GM12878 (cell line): Measurements from ENCODE around the gene CSF3R. TPM values are rescaled to one million over a fixed set of nuclear protein-coding genes. Genes with fewer than 3 reads are reported as not detected.

Source experiments
- ATAC-seq: fragments of 200-7000 bp; cut with Tn5 transposase; 3 replicates; pipeline ENCODE4 v1.9.1; 2020; ENCODE audit warnings: mild to moderate bottlenecking, moderate library complexity
- BruUV-seq: library from RNA; stranded (reverse); fragments of 400-500 nt; replicated peaks from 2 replicates; lab custom pipeline; 2021; lab: Mats Ljungman, UMichigan
- CTCF ChIA-PET: fragments of 300-600 bp; sonication (Branson Sonifier 250); formaldehyde crosslinking; extraction: SDS; loops from one replicate; lab custom pipeline; 2021; ENCODE audit warnings: inconsistent platforms; lab: Yijun Ruan, JAX
- POLR2A ChIA-PET: fragments of 350-600 bp; formaldehyde crosslinking; extraction: SDS; loops from one replicate; lab custom pipeline; 2021; ENCODE audit warnings: inconsistent platforms; lab: Charles Lee
- RAD21 ChIA-PET: fragments of 300-600 bp; sonication (Branson Sonifier 250); formaldehyde crosslinking; loops from one replicate; lab custom pipeline; 2023; ENCODE audit warnings: antibody characterized with exemption; ENCODE audit not compliant: unreplicated experiment; lab: Charles Lee
- SMC1A ChIA-PET: fragments of 300-600 bp; sonication (Branson Sonifier 250); formaldehyde crosslinking; loops from one replicate; lab custom pipeline; 2023; ENCODE audit not compliant: unreplicated experiment, uncharacterized antibody; lab: Charles Lee
- DNase-seq: peaks from one replicate; pipeline ENCODE4 v3.0.0-alpha.2; 2011; ENCODE audit warnings: low read depth, low spot score
- FAIRE-seq: peaks from 3 replicates; lab custom pipeline; 2011; peaks lifted over from hg19 to GRCh38; lab: Jason Lieb, UNC
- H2AFZ ChIP-seq: 2 replicates; pipeline ENCODE4 v1.6.0; 2011; ENCODE audit warnings: low read depth, low read length, control low read depth; ENCODE audit not compliant: control insufficient read depth
- H3K27ac ChIP-seq: 2 replicates; pipeline ENCODE4 v1.5.1; 2011; ENCODE audit warnings: control low read depth; ENCODE audit not compliant: control insufficient read depth, insufficient read depth
- H3K27me3 ChIP-seq, 2 experiments: replicated peaks in 1 of 2; 2 replicates each; pipeline versions ENCODE4 v1.6.0 to v1.6.1; 2011; ENCODE audit warnings: low read length in 1 of 2; ENCODE audit not compliant: control insufficient read depth in 2 of 2, insufficient read depth in 2 of 2
- H3K36me3 ChIP-seq, 2 experiments: 2 replicates each; pipeline ENCODE4 v1.5.1; 2011; ENCODE audit warnings: low read length in 1 of 2; ENCODE audit not compliant: control insufficient read depth in 2 of 2, insufficient read depth in 2 of 2
- H3K4me1 ChIP-seq: 2 replicates; pipeline ENCODE4 v1.6.1; 2011; ENCODE audit warnings: mild to moderate bottlenecking, low read length, moderate library complexity, mixed read lengths; ENCODE audit not compliant: control insufficient read depth, insufficient read depth
- H3K4me2 ChIP-seq: 2 replicates; pipeline ENCODE4 v1.6.0; 2011; ENCODE audit warnings: control low read depth; ENCODE audit not compliant: control insufficient read depth, insufficient read depth
- H3K4me3 ChIP-seq: fragments of 200-600 bp; sonication (generic); 2 replicates; pipeline ENCODE4 v1.5.1; 2016
- H3K79me2 ChIP-seq: 2 replicates; pipeline ENCODE4 v1.6.0; 2011; ENCODE audit warnings: low read length; ENCODE audit not compliant: control insufficient read depth, insufficient read depth
- H3K9ac ChIP-seq: 2 replicates; pipeline ENCODE4 v1.8.0; 2011; ENCODE audit warnings: low read length, control low read depth, mixed read lengths; ENCODE audit not compliant: control insufficient read depth, insufficient read depth
- H3K9me3 ChIP-seq: replicated peaks from 3 replicates; pipeline ENCODE4 v1.5.1; 2011; ENCODE audit warnings: mild to moderate bottlenecking, low read length; ENCODE audit not compliant: control insufficient read depth, insufficient read depth
- H4K20me1 ChIP-seq: 2 replicates; pipeline ENCODE4 v1.6.0; 2011; ENCODE audit not compliant: control insufficient read depth, insufficient read depth
- CTCF ChIP-seq, 3 experiments: IDR thresholded peaks in 2 of 3; conservative IDR thresholded peaks in 1 of 3; 2 replicates each; pipeline ENCODE4 v1.5.1; 2011; ENCODE audit warnings: low read depth in 3 of 3, low read length in 3 of 3, mild to moderate bottlenecking in 3 of 3, control low read depth in 2 of 3, moderate library complexity in 2 of 3, inconsistent platforms in 1 of 3, mixed read lengths in 1 of 3; ENCODE audit not compliant: control insufficient read depth in 2 of 3, insufficient read depth in 1 of 3; ENCODE audit errors: extremely low read depth in 1 of 3
- POLR2AphosphoS5 ChIP-seq: IDR thresholded peaks from 2 replicates; pipeline ENCODE4 v1.6.1; 2011; ENCODE audit warnings: mild to moderate bottlenecking, low read length, inconsistent platforms
- RELB ChIP-seq: fragments of 450-650 bp; IDR thresholded peaks from 2 replicates; pipeline ENCODE4 v1.6.1; 2017; ENCODE audit warnings: low read depth, mild to moderate bottlenecking, moderate library complexity
- ZNF24 ChIP-seq: fragments of 450-650 bp; IDR thresholded peaks from 2 replicates; pipeline ENCODE4 v1.6.1; 2017; ENCODE audit warnings: antibody characterized with exemption, mild to moderate bottlenecking
- WGBS: methylation state at CpG from one replicate; pipeline ENCODE4 v1.1.6; 2016; ENCODE audit warnings: low lambda C conversion rate; ENCODE audit not compliant: insufficient replicate concordance, insufficient coverage; ENCODE audit errors: missing lambda C conversion rate; 5-methylcytosine and 5-hydroxymethylcytosine counted together
- in situ Hi-C: fragments of 300-500 bp; cut with MboI; formaldehyde crosslinking; loops from 9 replicates; pipeline ENCODE4 v1.14.3; 2018; ENCODE audit warnings: mixed read lengths
- intact Hi-C: fragments of 100-400 bp; cut with micrococcal nuclease; formaldehyde crosslinking; loops from one replicate; pipeline ENCODE4 v1.14.2; 2022; ENCODE audit not compliant: unreplicated experiment
- polyA plus RNA-seq, 11 experiments: library from polyadenylated mRNA; depleted of rRNA in 4 of 11; unstranded in 6 of 11; stranded (reverse) in 5 of 11; fragments of >200 nt; fragmentation: Nextera tagmentation in 4 of 11; fragmentation: Illumina TruSeq in 1 of 11; extraction: Ambion mirVana in 4 of 11; extraction: Trizol in 1 of 11; gene quantifications; 1 replicate in 1 of 11; 2 replicates in 10 of 11; pipeline versions ENCODE4 v1.2.1 to v1.2.3, GENCODE V29; 2011 to 2016; ENCODE audit warnings: inconsistent platforms in 2 of 11, missing spikeins in 2 of 11, low read depth in 1 of 11
- total RNA-seq, 4 experiments: library from RNA; depleted of rRNA in 3 of 4; stranded (reverse); fragments of >200 nt in 3 of 4; fragmentation: Illumina TruSeq in 1 of 4; extraction: Trizol in 1 of 4; gene quantifications; 2 replicates each; pipeline versions ENCODE4 v1.2.1 to v1.2.3, GENCODE V29; 2013 to 2021

The CSF3R gene
- total and polyA plus RNA-seq, 10 of the 15 experiments (the other 5 are each of a cell fraction or from before 2014, with no cell fraction given) = 0.13 TPM; not detected in 9

GRCh38 chr1:36523230-36523495, 40.5 kb upstream of the CSF3R start:
- Histone ChIP-seq H3K4me1 (no peaks in the 10 kb centered on the region), H3K27ac (no peak overlapping the region), H3K9ac (no peak overlapping the region)
- intact Hi-C loops = no loop called here
- no peak for FAIRE-seq
- BruUV-seq = no TSS peak
- no peak for TF ChIP-seq CTCF (IDR thresholded peaks at IDR 0.05 in 2 of 3, conservative IDR thresholded peaks at IDR 0.05 in 1 of 3; ENCODE audit: control insufficient read depth in 2 of 3, extremely low read depth in 1 of 3, insufficient read depth in 1 of 3, low read depth in 3 of 3, low read length in 3 of 3)
- TF ChIP-seq, all 136 proteins: peak for 0
- Histone ChIP-seq H3K79me2 (no peaks in the 10 kb centered on the region), H4K20me1 (no peaks in the 10 kb centered on the region), H3K4me3 (no peak overlapping the region), H3K36me3 (no peaks in the 10 kb centered on the region), H3K4me2 (no peak overlapping the region), H2AFZ (no peak overlapping the region), H3K9me3 (no peaks in the 10 kb centered on the region), H3K27me3 (no peaks in the 10 kb centered on the region)
- SMC1A ChIA-PET = no interaction called here
- in situ Hi-C loops = no loop called here
- WGBS = 28% methylated on average over 4 of the region's 4 CpGs
- ATAC-seq (no peak), DNase-seq (no peak)
- POLR2A ChIA-PET = no interaction called here
- CTCF ChIA-PET = no interaction called here
- RAD21 ChIA-PET = no interaction called here

- POLR2A ChIA-PET = no interaction called here
- Histone ChIP-seq H3K4me2 (no peak overlapping the region), H3K79me2 (no peaks in the 10 kb centered on the region), H3K36me3 (no peaks in the 10 kb centered on the region), H3K4me1 (no peaks in the 10 kb centered on the region), H3K4me3 (no peak overlapping the region), H3K27me3 (no peaks in the 10 kb centered on the region), H3K9ac (no peak overlapping the region), H3K27ac (no peak overlapping the region), H4K20me1 (no peaks in the 10 kb centered on the region), H2AFZ (no peak overlapping the region), H3K9me3 (no peaks in the 10 kb centered on the region)
- intact Hi-C loops (no loop called here), in situ Hi-C loops (no loop called here)
- no TSS peak for BruUV-seq
- RAD21 ChIA-PET = no interaction called here
- FAIRE-seq (no peak), DNase-seq (no peak), ATAC-seq (no peak)
- 42% methylated on average over 12 of the region's 12 CpGs for WGBS
- CTCF ChIA-PET = no interaction called here
- no peak for TF ChIP-seq RELB
- TF ChIP-seq ZNF24 = no peak
- TF ChIP-seq POLR2AphosphoS5 = no peak
- SMC1A ChIA-PET = interaction anchor here (0.7 kb wide), 1 partner anchor 15 kb away, joined by 3 read pairs; no protein-coding TSS in a partner anchor
Observed at GRCh38 chr1:36522461-36523229, 39.9 kb upstream of the CSF3R start.
